ENCODE data around the gene ZNHIT2. TPM values are rescaled to one million over a fixed set of nuclear protein-coding genes. Genes with fewer than 3 reads are reported as not detected.

The ZNHIT2 gene
- total RNA-seq, 1 experiment from 2014 or later: 27.1 TPM

- no TSS peak for BruUV-seq (replicated peaks)
- H3K36me3 ChIP-seq (ENCODE audit: control insufficient read depth, insufficient read depth, low read length): peaks cover 16% of the 10 kb centered on the region
Observed at GRCh38 chr11:65126624-65127274, 9.2 kb upstream of the ZNHIT2 start.

More at GRCh38 chr11:65126624-65127274, 9.2 kb upstream of the ZNHIT2 start:
- H3K27me3 ChIP-seq (ENCODE audit: control insufficient read depth, insufficient read depth, low read length): no peaks in the 10 kb centered on the region
- TF ChIP-seq REST (IDR thresholded peaks at IDR 0.05; ENCODE audit: insufficient read depth in 1 of 2, low read depth in 2 of 2, low read length in 1 of 2) (no peak), TCF7L2 (IDR thresholded peaks at IDR 0.05; ENCODE audit: low read depth, low read length) (no peak), POLR2AphosphoS5 (IDR thresholded peaks at IDR 0.05; ENCODE audit: low read depth, low read length) (no peak; the same call in 1 of the 2 replicates), SIN3A (IDR thresholded peaks at IDR 0.05; ENCODE audit: borderline replicate concordance, insufficient read depth, low read depth, low read length) (no peak), CTCF (IDR thresholded peaks at IDR 0.05) (no peak)
- in situ Hi-C loops (cut with HindIII; ENCODE audit: low pct_unique_long_range_greater_than_20kb, low sequenced_read_pairs) (no loop called here), intact Hi-C loops (cut with micrococcal nuclease; ENCODE audit: unreplicated experiment) (no loop called here)
- H3K27ac ChIP-seq (ENCODE audit: low read length): no peak overlapping the region
- no peak overlapping the region for H3K4me3 ChIP-seq (ENCODE audit: low read depth in 2 of 2, low read length in 2 of 2)
- H3K9me3 ChIP-seq (ENCODE audit: control insufficient read depth, insufficient read depth, low read depth, low read length): no peaks in the 10 kb centered on the region
- H3K4me1 ChIP-seq (ENCODE audit: control insufficient read depth, insufficient read depth, low read length): peaks cover 3% of the 10 kb centered on the region
- no peak for ATAC-seq
- CTCF ChIA-PET: no interaction called here
- POLR2A ChIA-PET: interaction anchor here (0.6 kb wide), 1 partner anchor 53 kb away, joined by 4 read pairs; no protein-coding TSS in a partner anchor
- no peak for DNase-seq (ENCODE audit: low read depth, low spot score)

Measured in Panc1 (cell line).